GM18520 (cell line): ENCODE data around the gene KCNMA1.

ENCODE experiments used
- ATAC-seq: cut with Tn5 transposase; IDR thresholded peaks from one replicate; pipeline ENCODE4 v1.9.1; 2021; ENCODE audit not compliant: unreplicated experiment

Gene KCNMA1

GRCh38 chr10:77106676-77107075, 530.9 kb downstream of the KCNMA1 start:
- no peak for ATAC-seq

GRCh38 chr10:77105761-77106221, 531.8 kb downstream of the KCNMA1 start:
- ATAC-seq, result no peak

GRCh38 chr10:77104459-77104980, 533.1 kb downstream of the KCNMA1 start:
- no peak for ATAC-seq

GRCh38 chr10:77103213-77103612, 534.4 kb downstream of the KCNMA1 start:
- ATAC-seq, result no peak

- ATAC-seq, result no peak
Measured at GRCh38 chr10:77101341-77101740, 536.3 kb downstream of the KCNMA1 start.

- no peak for ATAC-seq
Measured at GRCh38 chr10:77099136-77099535, 538.5 kb downstream of the KCNMA1 start.

GRCh38 chr10:77097625-77098024, 540.0 kb downstream of the KCNMA1 start:
- no peak for ATAC-seq

GRCh38 chr10:77093126-77093525, 544.5 kb downstream of the KCNMA1 start:
- ATAC-seq, result no peak

GRCh38 chr10:77091597-77092165, 545.9 kb downstream of the KCNMA1 start:
- no peak for ATAC-seq

GRCh38 chr10:77090381-77091356, 546.9 kb downstream of the KCNMA1 start:
- ATAC-seq, result no peak

- no peak for ATAC-seq
Measured at GRCh38 chr10:77087366-77087765, 550.2 kb downstream of the KCNMA1 start.

GRCh38 chr10:77086081-77086480, 551.5 kb downstream of the KCNMA1 start:
- no peak for ATAC-seq

GRCh38 chr10:77085344-77085743, 552.3 kb downstream of the KCNMA1 start:
- no peak for ATAC-seq

- no peak for ATAC-seq
Measured at GRCh38 chr10:77084431-77085144, 553.0 kb downstream of the KCNMA1 start.

GRCh38 chr10:77082601-77083252, 554.9 kb downstream of the KCNMA1 start:
- ATAC-seq, result no peak

- ATAC-seq, result no peak
Measured at GRCh38 chr10:77081481-77081891, 556.1 kb downstream of the KCNMA1 start.

GRCh38 chr10:77080361-77081027, 557.1 kb downstream of the KCNMA1 start:
- no peak for ATAC-seq

- no peak for ATAC-seq
Measured at GRCh38 chr10:77079592-77080300, 557.9 kb downstream of the KCNMA1 start.

- no peak for ATAC-seq
Measured at GRCh38 chr10:77077316-77077945, 560.2 kb downstream of the KCNMA1 start.
